Tibial nerve (tissue), 4 donors: Measurements from ENCODE around the gene MLC1. TPM values are rescaled to one million over a fixed set of nuclear protein-coding genes. Genes with fewer than 3 reads are reported as not detected.

Experiments used
- DNase-seq, 2 donors: peaks; one replicate each; pipeline ENCODE4 v3.0.0-alpha.2; 2019; ENCODE audit warnings: low spot score in 2 of 2
- H3K27ac ChIP-seq, 4 donors: fragments of 200-600 bp; sonication (generic) in 3 of 4; one replicate each; pipeline ENCODE4 v1.5.1; 2017 to 2019; ENCODE audit warnings: mild to moderate bottlenecking in 1 of 4
- H3K27me3 ChIP-seq, 2 donors: fragments of 200-600 bp; sonication (generic) in 1 of 2; one replicate each; pipeline versions ENCODE4 v1.5.1 to v1.6.0; 2017 to 2019
- H3K36me3 ChIP-seq, 3 donors: fragments of 200-600 bp; sonication (generic); one replicate each; pipeline ENCODE4 v1.5.1; 2018 to 2019
- H3K4me1 ChIP-seq, 4 donors: fragments of 200-600 bp; sonication (generic) in 3 of 4; one replicate each; pipeline ENCODE4 v1.5.1; 2017 to 2019
- H3K4me3 ChIP-seq, 4 donors: fragments of 200-600 bp; sonication (generic) in 3 of 4; one replicate each; pipeline ENCODE4 v1.5.1; 2017 to 2019; ENCODE audit warnings: mild to moderate bottlenecking in 1 of 4, moderate library complexity in 1 of 4
- H3K9me3 ChIP-seq, 4 donors: fragments of 200-600 bp; sonication (generic) in 3 of 4; one replicate each; pipeline ENCODE4 v1.5.1; 2017 to 2019
- EP300 ChIP-seq, 2 donors: sonication (generic); formaldehyde crosslinking; IDR thresholded peaks; one replicate each; pipeline ENCODE4 v1.6.1; 2017; ENCODE audit warnings: antibody characterized with exemption in 2 of 2, mild to moderate bottlenecking in 1 of 2
- POLR2A ChIP-seq, 2 donors: fragments of 450-650 bp; IDR thresholded peaks; one replicate each; pipeline ENCODE4 v1.6.1; 2017; ENCODE audit warnings: antibody characterized with exemption in 2 of 2, mild to moderate bottlenecking in 2 of 2, moderate library complexity in 2 of 2
- WGBS, 2 donors: methylation state at CpG; one replicate each; pipeline ENCODE4 v1.1.5; 2018; 5-methylcytosine and 5-hydroxymethylcytosine counted together
- total RNA-seq, 4 donors: library from RNA; depleted of rRNA; stranded (reverse); fragments of >200 nt; gene quantifications; one replicate each; pipeline ENCODE4 v1.1.0, GENCODE V29; 2016
- TF ChIP-seq, protein P1 (sequence below), 5 experiments: fragments of 200-600 bp in 3 of 5; fragments of 450-650 bp in 2 of 5; sonication (generic) in 3 of 5; IDR thresholded peaks; one replicate each; pipeline ENCODE4 v1.5.1; 2016 to 2019; ENCODE audit warnings: antibody characterized with exemption in 5 of 5, mild to moderate bottlenecking in 3 of 5, moderate library complexity in 2 of 5

The MLC1 gene
- total RNA-seq, 4 donors from 2014 or later, result not detected

DNA sequence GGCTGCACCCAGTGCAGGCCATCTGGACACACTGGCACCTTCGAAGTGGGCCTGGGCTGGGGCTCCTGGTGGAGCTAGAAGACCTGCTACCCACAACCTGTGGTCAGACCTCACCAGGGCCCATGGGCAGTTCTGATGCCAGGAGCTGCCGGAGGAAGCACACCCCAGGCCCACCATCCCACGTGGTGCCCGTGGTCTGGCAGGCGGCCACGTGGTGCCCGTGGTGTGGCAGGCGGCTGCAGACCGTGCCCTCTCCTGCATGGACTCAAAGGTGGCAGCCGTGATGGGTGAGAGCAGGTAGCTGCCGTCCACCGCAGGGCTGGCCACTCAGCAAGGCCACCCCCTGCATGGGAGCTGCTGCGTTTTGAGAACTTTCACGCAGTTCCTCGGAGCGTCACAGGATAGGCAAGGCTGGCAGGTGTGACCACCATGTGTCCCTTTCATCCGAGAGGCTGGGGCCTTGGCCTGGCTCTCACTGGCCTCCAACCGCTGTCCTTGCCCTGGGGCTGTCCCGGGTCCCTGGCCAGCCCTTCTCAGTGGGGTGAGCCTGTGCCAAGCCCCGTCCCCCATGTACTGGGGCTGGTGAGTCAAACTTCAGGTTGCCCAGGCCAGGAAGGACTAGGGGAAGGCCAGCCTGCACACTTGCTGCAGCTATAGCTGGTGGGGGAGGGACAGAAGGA lies 68.8 kb downstream of the MLC1 start:
- peaks cover 0 to 72% of the 10 kb centered on the region in 2 donors for H3K27me3 ChIP-seq
- TF ChIP-seq, protein P1, sequence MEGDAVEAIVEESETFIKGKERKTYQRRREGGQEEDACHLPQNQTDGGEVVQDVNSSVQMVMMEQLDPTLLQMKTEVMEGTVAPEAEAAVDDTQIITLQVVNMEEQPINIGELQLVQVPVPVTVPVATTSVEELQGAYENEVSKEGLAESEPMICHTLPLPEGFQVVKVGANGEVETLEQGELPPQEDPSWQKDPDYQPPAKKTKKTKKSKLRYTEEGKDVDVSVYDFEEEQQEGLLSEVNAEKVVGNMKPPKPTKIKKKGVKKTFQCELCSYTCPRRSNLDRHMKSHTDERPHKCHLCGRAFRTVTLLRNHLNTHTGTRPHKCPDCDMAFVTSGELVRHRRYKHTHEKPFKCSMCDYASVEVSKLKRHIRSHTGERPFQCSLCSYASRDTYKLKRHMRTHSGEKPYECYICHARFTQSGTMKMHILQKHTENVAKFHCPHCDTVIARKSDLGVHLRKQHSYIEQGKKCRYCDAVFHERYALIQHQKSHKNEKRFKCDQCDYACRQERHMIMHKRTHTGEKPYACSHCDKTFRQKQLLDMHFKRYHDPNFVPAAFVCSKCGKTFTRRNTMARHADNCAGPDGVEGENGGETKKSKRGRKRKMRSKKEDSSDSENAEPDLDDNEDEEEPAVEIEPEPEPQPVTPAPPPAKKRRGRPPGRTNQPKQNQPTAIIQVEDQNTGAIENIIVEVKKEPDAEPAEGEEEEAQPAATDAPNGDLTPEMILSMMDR (IDR thresholded peaks at IDR 0.05), result no peak
- no peak for TF ChIP-seq EP300 (IDR thresholded peaks at IDR 0.05)
- no peak for TF ChIP-seq POLR2A (IDR thresholded peaks at IDR 0.05)
- no peaks in the 10 kb centered on the region for H3K36me3 ChIP-seq
- 74 to 90% methylated on average over 3 to 6 of the region's 20 CpGs for whole genome bisulfite sequencing, 2 donors
- no peak for DNase-seq
- H3K4me3 ChIP-seq, result no peak overlapping the region
- H3K4me1 ChIP-seq, result peaks cover 0 to 12% (median 4%) of the 10 kb centered on the region in 4 donors
- H3K27ac ChIP-seq, result no peak overlapping the region
- H3K9me3 ChIP-seq, result no peaks in the 10 kb centered on the region

- WGBS, 2 donors, result 31 to 45% methylated on average over 19 to 25 of the region's 30 CpGs
- Histone ChIP-seq H3K9me3 (no peaks in the 10 kb centered on the region), H3K4me3 (no peak overlapping the region), H3K27ac (no peak overlapping the region), H3K27me3 (peaks cover 0 to 80% of the 10 kb centered on the region in 2 donors), H3K4me1 (peaks cover 0 to 16% (median 7%) of the 10 kb centered on the region in 4 donors), H3K36me3 (no peaks in the 10 kb centered on the region)
- TF ChIP-seq EP300 (IDR thresholded peaks at IDR 0.05) (no peak), POLR2A (IDR thresholded peaks at IDR 0.05) (no peak)
- TF ChIP-seq, protein P1 (IDR thresholded peaks at IDR 0.05), result no peak
- DNase-seq, result no peak
Observed at GRCh38 chr22:50015451-50016307, 69.5 kb downstream of the MLC1 start.

DNA sequence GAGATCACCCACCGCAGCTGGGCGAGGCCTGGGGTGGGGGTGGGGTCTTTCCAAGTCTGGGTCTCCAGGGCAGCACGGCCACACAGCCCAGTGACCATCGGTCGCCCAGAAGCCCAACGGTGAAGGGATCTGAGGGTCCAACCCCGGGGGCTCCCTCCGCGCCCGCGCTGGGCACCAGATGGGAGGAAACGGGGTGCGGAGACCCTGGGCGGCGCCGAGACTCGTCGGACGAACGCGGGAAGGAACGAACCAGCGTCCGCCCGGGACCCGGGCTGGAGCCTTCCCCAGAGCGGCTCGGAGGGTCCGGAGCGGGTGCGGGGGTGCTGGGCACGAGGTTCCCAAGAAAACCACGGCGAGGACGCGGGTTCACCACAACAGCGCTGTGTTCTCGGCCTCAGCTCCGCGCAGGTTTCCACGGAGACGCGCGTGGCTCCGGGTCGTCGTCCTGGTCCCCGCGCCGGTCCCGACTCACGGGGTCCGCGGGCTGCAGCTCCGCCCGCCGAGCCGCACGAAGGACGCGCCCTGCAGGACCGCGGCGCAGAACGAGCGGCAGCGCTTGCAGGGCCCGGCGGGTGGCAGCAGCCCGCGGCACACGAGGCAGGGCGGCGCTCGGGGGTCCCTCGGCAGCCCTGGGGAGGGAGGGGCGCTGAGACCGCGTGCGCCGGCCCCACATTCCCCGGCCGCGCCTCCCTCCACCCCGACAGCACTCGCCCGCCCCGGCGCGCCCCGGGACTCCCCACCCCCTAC lies 70.4 kb downstream of the MLC1 start:
- Histone ChIP-seq H3K9me3 (no peaks in the 10 kb centered on the region), H3K4me1 (peaks cover 0 to 20% (median 8%) of the 10 kb centered on the region in 4 donors), H3K36me3 (no peaks in the 10 kb centered on the region), H3K4me3 (no peak overlapping the region), H3K27me3 (peaks cover 0 to 88% of the 10 kb centered on the region in 2 donors), H3K27ac (no peak overlapping the region)
- WGBS, 2 donors, result 0 to 6% methylated on average over 8 to 32 of the region's 91 CpGs
- DNase-seq, result no peak
- TF ChIP-seq, protein P1 (IDR thresholded peaks at IDR 0.05), result no peak
- no peak for TF ChIP-seq POLR2A (IDR thresholded peaks at IDR 0.05)
- no peak for TF ChIP-seq EP300 (IDR thresholded peaks at IDR 0.05)

DNA sequence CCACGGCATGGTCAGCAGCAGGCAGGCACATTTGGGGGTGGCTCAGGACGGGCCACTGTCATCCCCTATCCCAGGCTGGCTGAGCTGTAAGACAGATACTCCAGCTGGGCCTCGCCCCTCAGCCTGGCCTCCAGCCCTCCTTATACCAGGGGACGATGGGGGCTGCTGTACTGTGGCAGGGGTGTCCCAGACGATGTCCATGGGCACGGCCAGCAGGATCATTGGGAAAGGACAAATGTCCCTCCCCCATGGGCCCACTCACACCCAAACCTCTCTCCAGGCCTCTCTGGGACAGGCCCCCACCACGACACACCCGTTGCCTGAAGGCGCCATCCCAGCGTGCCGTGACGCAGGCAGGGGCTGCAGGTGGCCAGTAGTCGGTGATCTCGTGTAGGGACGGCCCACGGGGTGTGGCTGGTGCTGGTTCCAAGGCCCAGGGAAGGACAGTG lies 71.1 kb downstream of the MLC1 start:
- DNase-seq, result no peak

More for the DNA sequence above, 71.1 kb downstream of the MLC1 start:
- peaks cover 0 to 96% of the 10 kb centered on the region in 2 donors for H3K27me3 ChIP-seq
- H3K27ac ChIP-seq, result no peak overlapping the region
- TF ChIP-seq EP300 (IDR thresholded peaks at IDR 0.05), result no peak
- no peak for TF ChIP-seq POLR2A (IDR thresholded peaks at IDR 0.05)
- TF ChIP-seq, protein P1 (IDR thresholded peaks at IDR 0.05), result no peak
- no peaks in the 10 kb centered on the region for H3K36me3 ChIP-seq
- 43% methylated on average over 9 to 10 of the region's 16 CpGs for WGBS, 2 donors
- H3K4me3 ChIP-seq, result no peak overlapping the region
- H3K9me3 ChIP-seq, result no peaks in the 10 kb centered on the region
- H3K4me1 ChIP-seq, result peaks cover 0 to 20% (median 8%) of the 10 kb centered on the region in 4 donors
